Smooth muscle cell (in vitro differentiated cells): ENCODE results near the gene CADM4. TPM values are rescaled to one million over a fixed set of nuclear protein-coding genes. Genes with fewer than 3 reads are reported as not detected.
A peak's percentile ranks its signal among the peaks of the same experiment; 100 is the strongest.

Experiments used
- DNase-seq: peaks from one replicate; lab custom pipeline; 2025; ENCODE audit not compliant: unreplicated experiment; lab: John Stamatoyannopoulos, UW
- H2AFZ ChIP-seq: fragments of 200-600 bp; sonication (generic); 2 replicates; pipeline ENCODE4 v1.6.0; 2016; ENCODE audit warnings: antibody characterized with exemption, low read depth, mild to moderate bottlenecking
- H3F3A ChIP-seq: fragments of 200-600 bp; sonication (generic); 2 replicates; pipeline ENCODE4 v1.6.0; 2017; ENCODE audit warnings: antibody characterized with exemption, low read depth
- H3K27ac ChIP-seq: fragments of 200-600 bp; sonication (generic); 2 replicates; pipeline ENCODE4 v1.5.1; 2016; ENCODE audit warnings: low read depth, mild to moderate bottlenecking
- H3K27me3 ChIP-seq: fragments of 200-600 bp; sonication (generic); 2 replicates; pipeline ENCODE4 v1.6.1; 2016; ENCODE audit warnings: low read depth, mild to moderate bottlenecking
- H3K36me3 ChIP-seq: fragments of 200-600 bp; sonication (generic); 2 replicates; pipeline ENCODE4 v1.5.1; 2016; ENCODE audit warnings: low read depth
- H3K4me1 ChIP-seq: fragments of 200-600 bp; sonication (generic); 2 replicates; pipeline ENCODE4 v1.5.1; 2016; ENCODE audit warnings: low read depth
- H3K4me2 ChIP-seq: fragments of 200-600 bp; sonication (generic); 2 replicates; pipeline ENCODE4 v1.6.0; 2016; ENCODE audit warnings: mild to moderate bottlenecking
- H3K4me3 ChIP-seq: fragments of 200-600 bp; sonication (generic); 2 replicates; pipeline ENCODE4 v1.5.1; 2016; ENCODE audit warnings: mild to moderate bottlenecking
- H3K79me2 ChIP-seq: fragments of 200-600 bp; sonication (generic); 2 replicates; pipeline ENCODE4 v1.6.0; 2016; ENCODE audit warnings: low read depth, mild to moderate bottlenecking
- H3K9ac ChIP-seq: fragments of 200-600 bp; sonication (generic); 2 replicates; pipeline ENCODE4 v1.6.0; 2016; ENCODE audit warnings: low read depth
- H3K9me3 ChIP-seq: fragments of 200-600 bp; sonication (generic); replicated peaks from 2 replicates; pipeline ENCODE4 v1.5.1; 2016; ENCODE audit warnings: low read depth
- H4K20me1 ChIP-seq: fragments of 200-600 bp; sonication (generic); 2 replicates; pipeline ENCODE4 v1.6.0; 2016; ENCODE audit warnings: low read depth
- WGBS: methylation state at CpG from one replicate; pipeline ENCODE4 v1.1.7; 2016; ENCODE audit warnings: low lambda C conversion rate; 5-methylcytosine and 5-hydroxymethylcytosine counted together
- polyA plus RNA-seq: library from polyadenylated mRNA; unstranded; fragments of >200 nt; fragmentation: Nextera tagmentation; extraction: Ambion mirVana; gene quantifications from 2 replicates; pipeline ENCODE4 v1.2.1, GENCODE V29; 2016
- total RNA-seq: library from RNA; depleted of rRNA; stranded (reverse); fragments of >200 nt; gene quantifications from 2 replicates; pipeline ENCODE4 v1.2.3, GENCODE V29; 2014
- TF ChIP-seq, protein P1 (sequence below): fragments of 200-600 bp; sonication (generic); IDR thresholded peaks from 2 replicates; pipeline ENCODE4 v1.5.1; 2017; ENCODE audit warnings: borderline replicate concordance, mild to moderate bottlenecking, antibody characterized with exemption; ENCODE audit not compliant: insufficient read depth, poor library complexity, severe bottlenecking

The CADM4 gene
- total and polyA plus RNA-seq, 2 experiments from 2014 or later: 1.9 to 2.4 TPM

DNA sequence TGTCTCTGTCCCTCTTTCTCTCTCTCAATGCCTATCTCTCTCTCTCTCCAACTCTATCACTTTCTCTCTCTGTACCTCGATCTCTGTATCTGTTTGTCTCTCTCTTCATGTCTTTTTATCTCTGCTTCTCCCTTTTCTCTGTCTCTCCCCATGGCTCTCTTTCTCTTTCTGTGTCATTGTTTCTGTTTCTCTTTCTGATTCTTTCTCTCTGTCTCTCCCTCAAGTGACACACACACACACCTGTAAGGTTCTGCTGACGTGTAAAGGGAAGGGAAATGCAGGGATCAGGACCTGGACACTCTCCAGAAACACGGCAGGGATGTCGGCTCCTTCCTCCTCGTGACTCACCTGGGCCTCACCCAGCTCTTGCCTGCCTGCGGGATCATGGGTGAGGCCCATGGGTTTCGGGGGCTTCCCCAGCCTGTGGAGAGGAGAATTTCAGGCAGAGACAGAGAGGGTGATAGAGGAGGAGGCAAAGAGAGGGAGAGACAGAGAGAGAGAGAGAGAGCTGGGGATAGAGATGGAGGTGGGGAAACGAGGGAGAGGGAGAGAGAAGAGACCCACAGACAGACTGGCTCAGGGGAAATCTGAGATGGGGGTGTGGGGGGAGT, 35.7 kb upstream of the CADM4 start:
- Histone ChIP-seq H2AFZ (no peak overlapping the region), H3K4me2 (no peak overlapping the region), H3K36me3 (no peaks in the 10 kb centered on the region), H3K79me2 (no peaks in the 10 kb centered on the region), H4K20me1 (no peaks in the 10 kb centered on the region), H3K9ac (peak overlapping the region; percentile 27), H3K27me3 (no peaks in the 10 kb centered on the region), H3K27ac (peak overlapping the region; percentile 78), H3K4me3 (no peak overlapping the region), H3K4me1 (peaks cover 3% of the 10 kb centered on the region), H3K9me3 (no peaks in the 10 kb centered on the region), H3F3A (peaks cover 7% of the 10 kb centered on the region)
- TF ChIP-seq, protein P1, sequence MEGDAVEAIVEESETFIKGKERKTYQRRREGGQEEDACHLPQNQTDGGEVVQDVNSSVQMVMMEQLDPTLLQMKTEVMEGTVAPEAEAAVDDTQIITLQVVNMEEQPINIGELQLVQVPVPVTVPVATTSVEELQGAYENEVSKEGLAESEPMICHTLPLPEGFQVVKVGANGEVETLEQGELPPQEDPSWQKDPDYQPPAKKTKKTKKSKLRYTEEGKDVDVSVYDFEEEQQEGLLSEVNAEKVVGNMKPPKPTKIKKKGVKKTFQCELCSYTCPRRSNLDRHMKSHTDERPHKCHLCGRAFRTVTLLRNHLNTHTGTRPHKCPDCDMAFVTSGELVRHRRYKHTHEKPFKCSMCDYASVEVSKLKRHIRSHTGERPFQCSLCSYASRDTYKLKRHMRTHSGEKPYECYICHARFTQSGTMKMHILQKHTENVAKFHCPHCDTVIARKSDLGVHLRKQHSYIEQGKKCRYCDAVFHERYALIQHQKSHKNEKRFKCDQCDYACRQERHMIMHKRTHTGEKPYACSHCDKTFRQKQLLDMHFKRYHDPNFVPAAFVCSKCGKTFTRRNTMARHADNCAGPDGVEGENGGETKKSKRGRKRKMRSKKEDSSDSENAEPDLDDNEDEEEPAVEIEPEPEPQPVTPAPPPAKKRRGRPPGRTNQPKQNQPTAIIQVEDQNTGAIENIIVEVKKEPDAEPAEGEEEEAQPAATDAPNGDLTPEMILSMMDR: no peak
- 34% methylated on average over 7 of the region's 8 CpGs for WGBS
- DNase-seq: no peak

DNA sequence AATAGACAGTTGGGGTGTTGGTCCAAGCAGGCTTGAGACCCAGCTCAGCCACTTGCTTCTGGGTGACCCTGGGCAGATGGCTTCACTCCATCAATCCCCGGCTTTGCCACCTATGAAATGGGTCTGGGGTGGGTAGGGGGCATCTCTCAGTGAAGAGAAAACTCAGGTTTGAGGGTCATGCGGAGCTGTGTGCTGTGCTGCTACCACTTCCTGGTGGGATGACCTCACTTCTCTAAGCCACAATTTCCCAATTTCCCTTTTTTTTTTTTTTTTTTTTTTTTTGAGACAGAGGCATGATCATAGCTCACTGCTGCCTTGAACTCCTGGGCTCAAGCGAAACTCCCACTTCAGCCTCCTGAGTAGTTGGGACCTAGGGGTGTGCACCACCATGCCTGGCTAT, 34.9 kb upstream of the CADM4 start:
- H3K4me2 ChIP-seq: no peak overlapping the region
- no peaks in the 10 kb centered on the region for H3K36me3 ChIP-seq
- no peak overlapping the region for H2AFZ ChIP-seq
- TF ChIP-seq, protein P1: no peak
- no peaks in the 10 kb centered on the region for H3K9me3 ChIP-seq
- peaks cover 7% of the 10 kb centered on the region for H3F3A ChIP-seq
- H3K79me2 ChIP-seq: no peaks in the 10 kb centered on the region
- no peaks in the 10 kb centered on the region for H4K20me1 ChIP-seq
- H3K9ac ChIP-seq: peak overlapping the region; percentile 27
- peaks cover 5% of the 10 kb centered on the region for H3K4me1 ChIP-seq
- no peaks in the 10 kb centered on the region for H3K27me3 ChIP-seq
- no peak for DNase-seq
- WGBS: 72% methylated on average over 3 of the region's 3 CpGs
- peak overlapping the region; percentile 78 for H3K27ac ChIP-seq
- H3K4me3 ChIP-seq: no peak overlapping the region

DNA sequence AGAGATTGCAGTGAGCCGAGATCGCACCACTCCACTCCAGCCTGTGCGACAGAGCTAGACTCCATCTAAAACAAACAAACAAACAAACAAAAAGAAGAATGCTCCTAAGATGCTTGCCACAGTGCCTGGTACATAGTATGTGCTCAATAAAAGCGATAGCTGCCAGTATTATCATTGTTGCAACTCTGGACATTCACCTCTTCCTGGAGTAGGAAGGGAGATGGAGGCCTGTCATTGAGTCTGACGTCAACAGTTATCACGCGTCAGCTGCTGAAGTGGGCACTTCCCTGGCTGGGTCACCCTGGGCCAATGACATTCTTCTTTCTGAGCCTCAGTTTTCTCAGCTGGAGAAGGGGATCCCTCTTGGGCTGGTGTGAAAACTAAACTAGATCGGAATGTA, 34.5 kb upstream of the CADM4 start:
- no peak overlapping the region for H3K9ac ChIP-seq
- no peak overlapping the region for H3K4me2 ChIP-seq
- no peaks in the 10 kb centered on the region for H3K79me2 ChIP-seq
- H3K4me1 ChIP-seq: peaks cover 5% of the 10 kb centered on the region
- H3F3A ChIP-seq: peaks cover 7% of the 10 kb centered on the region
- no peaks in the 10 kb centered on the region for H3K36me3 ChIP-seq
- no peaks in the 10 kb centered on the region for H4K20me1 ChIP-seq
- no peaks in the 10 kb centered on the region for H3K9me3 ChIP-seq
- H2AFZ ChIP-seq: no peak overlapping the region
- WGBS: 93% methylated on average over 8 of the region's 8 CpGs
- no peak overlapping the region for H3K4me3 ChIP-seq
- peak overlapping the region; percentile 78 for H3K27ac ChIP-seq
- no peaks in the 10 kb centered on the region for H3K27me3 ChIP-seq
- TF ChIP-seq, protein P1: no peak
- DNase-seq: no peak

DNA sequence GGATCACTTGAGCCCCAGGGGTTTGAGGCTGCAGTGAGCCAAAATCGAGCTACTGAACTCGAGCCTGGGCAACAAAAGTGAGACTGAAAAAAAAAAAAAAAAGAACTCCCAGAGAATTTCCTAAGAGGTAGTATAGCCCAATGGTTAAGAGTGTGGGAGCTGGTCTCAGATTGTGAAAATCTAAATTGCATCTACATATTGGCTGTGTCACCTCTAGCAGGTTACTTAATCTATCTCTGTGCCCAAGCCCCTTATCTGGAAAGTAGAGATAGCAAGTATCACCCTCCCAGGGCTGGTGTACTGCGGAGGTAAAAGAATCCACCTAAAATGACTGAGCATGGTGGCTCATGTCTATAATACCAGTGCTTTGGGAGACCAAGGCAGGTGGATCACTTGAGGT, 34.0 kb upstream of the CADM4 start:
- Histone ChIP-seq H3K36me3 (no peaks in the 10 kb centered on the region), H4K20me1 (no peaks in the 10 kb centered on the region), H3K27ac (no peak overlapping the region), H3K4me2 (no peak overlapping the region), H2AFZ (no peak overlapping the region), H3K9me3 (no peaks in the 10 kb centered on the region), H3K4me3 (no peak overlapping the region), H3K4me1 (peaks cover 5% of the 10 kb centered on the region), H3K27me3 (no peaks in the 10 kb centered on the region), H3F3A (peaks cover 7% of the 10 kb centered on the region), H3K9ac (no peak overlapping the region), H3K79me2 (no peaks in the 10 kb centered on the region)
- no peak for DNase-seq
- TF ChIP-seq, protein P1: no peak
- WGBS: 93% methylated on average over 3 of the region's 3 CpGs
